HTR-8/SVneo (cell line): ENCODE data around the gene HOXD1.

Source experiments
- DNase-seq: peaks from one replicate; pipeline ENCODE4 v3.0.0; 2011; ENCODE audit warnings: low spot score, mixed read lengths; ENCODE audit not compliant: insufficient read length
- FAIRE-seq: peaks from 2 replicates; lab custom pipeline; 2011; peaks lifted over from hg19 to GRCh38; lab: Jason Lieb, UNC

The HOXD1 gene

DNA sequence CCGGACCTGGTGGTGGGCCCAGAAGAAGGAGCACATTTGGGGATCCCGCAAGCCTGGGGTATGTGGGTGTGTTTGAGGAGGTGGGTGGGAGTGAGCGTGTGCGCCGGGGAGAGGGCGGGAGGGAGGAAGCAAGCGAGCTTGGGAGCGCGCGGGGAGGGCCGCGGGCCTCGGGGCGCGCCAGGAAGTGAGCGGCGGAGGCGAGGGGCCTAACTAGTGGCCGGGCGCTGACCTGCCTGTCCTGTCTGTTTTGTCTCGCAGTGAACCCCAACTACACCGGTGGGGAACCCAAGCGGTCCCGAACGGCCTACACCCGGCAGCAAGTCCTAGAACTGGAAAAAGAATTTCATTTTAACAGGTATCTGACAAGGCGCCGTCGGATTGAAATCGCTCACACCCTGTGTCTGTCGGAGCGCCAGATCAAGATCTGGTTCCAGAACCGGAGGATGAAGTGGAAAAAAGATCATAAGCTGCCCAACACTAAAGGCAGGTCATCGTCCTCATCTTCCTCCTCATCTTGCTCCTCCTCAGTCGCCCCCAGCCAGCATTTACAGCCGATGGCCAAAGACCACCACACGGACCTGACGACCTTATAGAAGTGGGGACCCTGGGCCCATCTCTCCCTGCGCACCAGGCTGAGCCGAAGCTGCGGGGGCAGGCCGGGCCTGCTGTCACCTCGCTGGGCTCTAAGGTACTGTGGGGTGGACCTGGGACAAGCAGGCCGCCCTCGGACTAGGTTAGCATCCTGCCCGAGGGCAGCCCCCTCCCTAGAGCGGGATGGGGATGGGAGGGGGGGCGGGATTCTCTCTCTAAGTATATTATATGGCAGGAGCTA is 35.9 kb upstream of the HOXD1 start:
- no peak for DNase-seq
- FAIRE-seq, result no peak

DNA sequence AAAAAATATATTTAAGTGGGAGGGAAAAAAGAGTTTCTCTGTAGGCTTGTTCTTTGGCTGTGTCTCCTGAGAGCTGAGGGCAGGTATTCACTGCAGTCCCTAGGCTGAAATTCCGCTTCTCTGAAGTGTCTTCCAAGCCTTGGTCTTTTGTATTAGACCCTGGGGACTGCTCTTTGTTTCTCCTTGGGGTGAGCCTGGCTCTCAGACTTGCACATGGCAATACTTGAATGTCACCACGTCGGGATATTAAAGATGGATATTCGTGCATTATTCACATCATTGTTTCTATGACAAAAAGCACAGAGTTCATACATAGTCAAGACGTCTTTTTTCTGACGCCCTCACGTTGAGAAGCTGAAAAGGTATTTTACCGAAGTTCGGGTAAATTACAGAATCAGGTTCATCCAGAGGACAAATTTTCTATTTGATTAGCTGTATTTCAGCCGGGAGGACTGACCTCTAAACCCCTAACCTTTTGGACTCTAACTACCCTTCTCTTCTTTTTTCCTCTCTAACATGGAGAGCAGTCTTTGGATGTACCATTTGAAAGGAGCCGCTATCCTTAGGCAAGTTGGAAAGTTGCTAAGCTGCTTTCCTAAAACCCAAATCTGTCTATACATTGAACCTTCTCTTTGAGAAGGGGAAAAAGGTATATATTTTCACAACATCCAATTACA is 33.8 kb upstream of the HOXD1 start:
- no peak for FAIRE-seq

GRCh38 chr2:176155356-176156044 is 33.0 kb upstream of the HOXD1 start:
- FAIRE-seq (no peak), DNase-seq (no peak)

More for the DNA sequence above, 33.8 kb upstream of the HOXD1 start:
- no peak for DNase-seq

DNA sequence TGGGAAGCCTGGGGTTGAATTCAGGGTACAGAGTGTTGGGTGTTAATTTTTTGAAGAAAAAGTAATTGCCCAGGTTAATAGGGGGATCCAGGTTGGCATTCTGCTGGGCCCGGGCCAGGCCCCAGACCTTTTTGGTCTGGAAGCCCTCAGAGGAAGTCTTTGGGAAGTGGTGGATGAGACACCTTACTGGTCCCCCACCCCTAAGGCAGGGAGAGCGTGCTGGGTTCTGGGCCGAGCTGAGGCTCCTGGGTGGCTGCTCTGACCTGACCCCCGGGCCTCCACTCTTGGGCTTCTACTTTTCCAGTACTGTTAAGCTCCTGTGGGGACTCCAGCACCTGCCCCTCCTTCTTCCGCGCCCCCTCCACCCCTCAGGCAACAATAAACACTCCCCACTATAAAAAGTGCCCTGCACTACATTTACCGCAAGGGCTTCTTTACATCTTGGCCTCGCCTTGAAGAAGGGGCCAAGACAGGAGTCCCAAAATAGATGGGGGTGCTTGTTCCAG is 32.1 kb upstream of the HOXD1 start:
- DNase-seq (no peak), FAIRE-seq (no peak)

- no peak for FAIRE-seq
These were observed 31.5 kb upstream of the HOXD1 start, which contains the start of gene HOXD3 for GRCh38 chr2:176156807-176157498. TSS of gene HOXD3 (plus strand) at chr2:176157307. CDS start at chr2:176169115, 11,808 bp downstream.

DNA sequence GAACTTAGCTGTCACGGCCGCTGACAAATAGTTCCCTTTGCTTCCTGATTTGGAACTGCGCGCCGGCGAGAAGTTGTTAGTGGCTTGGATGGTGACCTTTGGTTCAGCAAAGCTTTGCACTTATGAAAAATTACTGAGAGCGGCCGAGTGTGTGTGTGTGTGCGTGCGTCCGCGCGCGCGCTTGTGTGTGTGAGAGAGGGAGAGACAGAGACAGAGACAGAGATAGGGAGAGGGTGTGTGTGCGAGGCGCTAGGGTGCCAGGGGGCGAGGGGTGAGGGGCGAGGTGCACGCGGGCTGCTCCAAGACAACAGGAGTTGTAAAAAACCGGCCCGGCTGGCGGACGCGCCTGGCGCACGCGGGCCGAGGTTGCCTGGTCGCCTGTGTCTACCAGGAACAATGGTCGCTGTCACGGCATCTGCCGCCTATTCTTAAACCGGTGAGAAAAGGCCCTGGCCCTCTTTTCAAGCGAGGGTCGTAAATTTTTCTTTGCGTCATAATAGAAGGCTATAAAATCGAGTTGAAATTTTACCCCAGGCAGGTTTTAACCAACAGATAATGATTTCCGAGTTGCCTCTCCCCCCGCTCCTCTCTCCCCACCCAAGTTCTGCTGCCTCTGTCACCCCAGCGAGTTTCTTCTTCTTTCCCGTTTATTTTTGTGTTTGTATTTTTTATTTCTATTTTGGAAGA is 30.8 kb upstream of the HOXD1 start:
- FAIRE-seq, result no peak
- no peak for DNase-seq

More at GRCh38 chr2:176156807-176157498, 31.5 kb upstream of the HOXD1 start, which contains the start of gene HOXD3:
- no peak for DNase-seq

DNA sequence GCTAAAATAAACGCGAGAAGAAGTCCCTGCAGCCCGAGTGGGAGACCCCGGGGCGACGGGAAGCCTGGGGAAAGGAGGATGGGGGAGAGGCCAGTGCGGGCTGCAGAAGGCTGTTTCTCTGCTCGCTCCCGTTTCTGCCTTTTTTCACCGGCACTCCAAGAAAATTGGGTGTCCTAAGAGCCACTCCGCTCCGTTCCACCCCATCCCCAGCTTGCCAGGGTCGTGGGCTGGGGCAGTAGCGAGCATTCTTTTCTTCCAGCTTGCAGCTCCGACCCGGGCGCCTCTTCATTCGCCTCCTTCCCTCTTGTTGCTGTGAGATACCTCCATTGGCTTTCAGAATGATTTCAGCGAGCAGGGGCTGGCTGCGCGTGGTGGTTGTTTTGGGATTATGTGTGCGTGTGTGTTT is 30.3 kb upstream of the HOXD1 start:
- no peak for DNase-seq

GRCh38 chr2:176158855-176159662 is 29.4 kb upstream of the HOXD1 start:
- FAIRE-seq (no peak), DNase-seq (no peak)

More for the DNA sequence above, 30.3 kb upstream of the HOXD1 start:
- FAIRE-seq, result no peak

DNA sequence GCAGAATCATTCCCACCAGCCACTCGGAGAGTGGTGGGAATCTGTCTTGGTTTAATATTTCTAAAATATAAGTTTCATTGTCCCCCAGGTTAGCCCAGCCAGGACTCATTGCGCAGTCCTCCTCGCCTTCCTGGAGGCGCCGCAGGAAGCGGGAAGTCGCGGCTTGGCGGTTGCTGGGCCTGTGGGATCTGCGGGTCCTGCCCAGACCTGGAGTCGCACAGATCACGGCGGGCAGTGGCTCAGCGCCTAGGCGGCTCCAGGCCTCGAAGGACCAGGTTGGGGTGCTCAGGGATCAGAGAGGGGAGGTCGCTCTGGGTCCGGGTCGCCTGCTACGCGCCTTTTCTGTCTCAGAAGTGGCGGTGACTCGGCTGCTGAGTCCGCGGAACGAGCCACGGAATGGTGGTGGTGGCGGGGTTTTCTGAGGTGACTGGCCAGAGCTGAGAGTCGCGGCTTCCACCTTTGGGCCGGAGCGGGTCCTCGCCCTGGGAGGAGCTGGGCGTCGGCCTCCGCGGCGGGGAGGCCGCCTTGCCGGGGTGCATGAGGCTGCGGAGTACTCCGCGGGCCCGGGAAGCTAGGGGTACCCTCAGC is 28.7 kb upstream of the HOXD1 start:
- DNase-seq, result no peak
- no peak for FAIRE-seq

DNA sequence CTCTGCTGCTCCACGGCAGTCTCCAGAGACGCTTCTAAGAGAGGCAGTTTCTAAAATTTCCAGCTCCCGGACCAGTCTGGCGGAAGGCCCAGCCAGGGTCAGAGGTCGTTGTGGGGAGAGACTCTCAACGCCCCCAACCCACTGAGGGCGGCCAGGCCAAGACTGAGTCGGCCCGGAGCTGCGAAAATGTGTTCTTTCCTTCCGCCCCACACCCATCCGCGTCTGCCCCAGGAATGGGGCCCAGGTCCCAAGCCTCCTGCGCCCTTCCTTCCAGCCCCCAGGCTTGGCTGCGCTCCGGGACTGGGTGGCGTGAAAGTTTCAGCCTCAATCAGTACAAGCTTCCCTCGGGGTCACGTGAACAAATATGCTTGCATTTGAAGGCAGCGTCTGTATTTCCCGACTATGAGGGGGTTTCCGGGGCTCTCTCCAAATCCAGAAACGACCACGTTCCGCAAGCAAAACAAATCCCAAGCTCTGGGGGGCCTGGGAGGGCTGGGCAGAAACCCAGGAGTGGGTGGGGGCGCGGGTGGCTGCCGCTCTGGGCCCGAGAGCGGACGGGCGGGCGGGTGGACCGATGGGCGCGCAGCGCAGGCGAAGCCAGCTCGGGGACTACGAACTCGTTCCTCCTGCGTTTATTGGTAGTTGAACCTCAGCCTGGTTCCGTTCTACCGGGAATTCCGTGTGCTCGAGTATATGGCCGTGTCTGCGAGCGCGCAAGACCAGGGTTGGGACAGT is 28.1 kb upstream of the HOXD1 start:
- FAIRE-seq, result no peak

GRCh38 chr2:176160986-176161824 is 27.3 kb upstream of the HOXD1 start:
- FAIRE-seq (no peak), DNase-seq (no peak)

More for the DNA sequence above, 28.1 kb upstream of the HOXD1 start:
- no peak for DNase-seq

GRCh38 chr2:176161825-176162626 is 26.4 kb upstream of the HOXD1 start:
- FAIRE-seq (no peak), DNase-seq (no peak)

DNA sequence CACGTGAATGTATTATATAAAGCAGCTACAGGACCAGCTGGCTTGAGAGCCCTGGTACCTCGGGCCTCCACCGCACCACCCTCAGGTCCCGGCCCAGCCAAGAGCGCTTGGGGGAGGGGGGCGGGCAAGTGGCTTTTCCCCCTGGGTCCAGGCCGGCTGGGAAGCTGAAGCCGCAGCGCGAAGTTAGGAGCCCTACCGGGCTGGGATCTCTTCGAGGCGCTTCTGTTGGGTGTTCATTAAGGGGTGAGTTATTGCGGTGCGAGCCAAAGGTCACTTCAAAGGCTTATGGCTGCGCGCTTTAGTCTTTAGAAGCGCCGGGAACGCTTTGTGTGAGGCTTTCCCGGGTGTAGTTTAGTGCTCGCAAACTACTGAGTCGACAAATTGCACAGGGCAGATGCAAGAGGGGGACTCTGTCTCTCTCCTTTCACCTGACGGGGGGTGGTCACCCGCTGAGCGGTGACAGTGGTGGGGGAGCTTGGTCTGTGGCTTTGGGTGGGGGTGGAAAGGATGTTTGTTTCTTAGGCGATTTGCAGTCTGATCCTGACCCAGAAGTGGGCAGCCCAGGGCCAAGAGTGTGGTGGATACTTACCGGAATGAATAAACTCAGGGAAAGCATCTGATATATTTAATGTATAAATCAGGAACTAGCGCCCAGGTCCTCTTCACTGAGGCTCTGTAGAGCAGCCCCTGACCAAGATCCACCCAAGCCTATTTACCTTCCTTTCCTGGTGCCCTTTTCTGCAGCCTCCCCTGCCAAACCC is 25.4 kb upstream of the HOXD1 start:
- DNase-seq, result no peak
- FAIRE-seq, result no peak

DNA sequence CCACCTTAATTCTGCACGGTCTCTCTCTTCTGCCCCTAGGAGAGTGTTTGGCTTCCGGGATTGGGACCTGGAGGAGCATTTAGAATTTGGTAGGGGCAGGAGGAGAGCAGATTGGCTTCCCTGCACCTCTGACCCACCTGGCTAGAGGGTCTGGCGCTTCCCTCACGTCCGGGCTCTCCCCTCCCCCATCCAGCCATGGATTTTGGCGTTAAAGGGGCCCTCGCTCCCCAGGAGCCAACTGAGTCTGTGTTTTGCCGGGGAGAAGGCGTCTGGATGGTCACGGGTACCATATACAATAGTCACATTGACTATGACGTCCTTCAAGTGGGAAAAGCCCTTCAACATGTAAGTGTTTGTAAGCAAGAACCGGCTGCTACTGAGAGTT is 24.8 kb upstream of the HOXD1 start:
- DNase-seq, result no peak
- no peak for FAIRE-seq

DNA sequence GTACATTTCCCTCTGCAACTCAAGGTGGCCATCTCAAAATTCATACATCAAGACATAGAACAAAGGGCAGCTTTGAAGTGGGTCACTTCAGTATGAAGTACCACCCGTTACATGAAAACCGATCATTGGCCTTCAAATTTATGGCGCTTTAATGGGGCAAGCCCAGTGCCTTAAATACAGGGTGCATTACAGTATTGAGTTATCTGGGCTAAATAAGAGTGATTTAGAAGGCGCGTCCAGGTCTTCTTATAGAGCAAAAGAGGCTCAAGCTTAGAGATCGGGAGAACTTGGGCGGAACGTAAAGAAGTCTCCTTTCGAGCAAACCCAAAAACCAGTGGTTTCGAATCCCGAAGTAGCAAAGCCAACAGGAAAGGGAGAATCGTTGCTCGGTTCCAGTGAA is 24.3 kb upstream of the HOXD1 start:
- DNase-seq (no peak), FAIRE-seq (no peak)
